SK-N-SH (cell line): Measurements from ENCODE around the gene CPNE2. TPM values are rescaled to one million over a fixed set of nuclear protein-coding genes. Genes with fewer than 3 reads are reported as not detected.

ENCODE experiments used
- CTCF ChIA-PET: fragments of 300-600, 350-600 bp; formaldehyde crosslinking; extraction: SDS; loops from one replicate; lab custom pipeline; 2021; lab: Yijun Ruan, JAX
- POLR2A ChIA-PET: fragments of 350-600 bp; sonication (Branson Sonifier 250); formaldehyde crosslinking; extraction: SDS; loops from one replicate; lab custom pipeline; 2020; ENCODE audit warnings: antibody characterized with exemption, inconsistent platforms; lab: Yijun Ruan, JAX
- DNase-seq: peaks from one replicate; pipeline ENCODE4 v3.0.0; 2012
- H2AFZ ChIP-seq: fragments of 200-600 bp; sonication (generic); 2 replicates; pipeline ENCODE4 v1.8.1; 2016; ENCODE audit warnings: antibody characterized with exemption, mild to moderate bottlenecking, low read depth
- H3F3A ChIP-seq: fragments of 200-600 bp; sonication (generic); replicated peaks from 2 replicates; pipeline ENCODE3; 2016; ENCODE audit warnings: antibody characterized with exemption, mild to moderate bottlenecking; ENCODE audit not compliant: insufficient read depth
- H3K27ac ChIP-seq, 2 experiments: fragments of 200-500 bp in 1 of 2; fragments of 200-600 bp in 1 of 2; sonication (Bioruptor generic) in 1 of 2; sonication (generic), shearing (Covaris generic) in 1 of 2; 2 replicates each; pipeline versions ENCODE4 v1.5.1 to v1.6.1; 2014 to 2016; ENCODE audit warnings: low read depth in 2 of 2, inconsistent platforms in 1 of 2, low read length in 1 of 2, mild to moderate bottlenecking in 1 of 2, mixed read lengths in 1 of 2
- H3K27me3 ChIP-seq: fragments of 200-600 bp; sonication (generic), shearing (Covaris generic); 2 replicates; pipeline ENCODE4 v1.6.1; 2016; ENCODE audit warnings: mixed run types; ENCODE audit not compliant: insufficient read depth
- H3K36me3 ChIP-seq, 2 experiments: fragments of 200-500 bp in 1 of 2; fragments of 200-600 bp in 1 of 2; sonication (Bioruptor generic) in 1 of 2; sonication (generic) in 1 of 2; replicated peaks in 1 of 2; 2 replicates each; pipeline versions ENCODE3 to v1.5.1; 2014 to 2016; ENCODE audit warnings: low read length in 1 of 2, mild to moderate bottlenecking in 1 of 2; ENCODE audit not compliant: insufficient read depth in 2 of 2, control insufficient read depth in 1 of 2
- H3K4me1 ChIP-seq, 2 experiments: fragments of 200-500 bp in 1 of 2; fragments of 200-600 bp in 1 of 2; sonication (Bioruptor generic) in 1 of 2; sonication (generic), shearing (Covaris generic) in 1 of 2; 2 replicates each; pipeline versions ENCODE4 v1.5.1 to v1.6.1; 2014 to 2016; ENCODE audit warnings: low read depth in 1 of 2, low read length in 1 of 2, mixed run types in 1 of 2; ENCODE audit not compliant: insufficient read depth in 2 of 2, control insufficient read depth in 1 of 2
- H3K4me2 ChIP-seq: fragments of 200-600 bp; sonication (generic), shearing (Covaris generic); 2 replicates; pipeline ENCODE4 v1.6.1; 2017; ENCODE audit warnings: mixed run types
- H3K4me3 ChIP-seq, 2 experiments: fragments of 200-500 bp in 1 of 2; fragments of 200-600 bp in 1 of 2; sonication (Bioruptor generic) in 1 of 2; sonication (generic), shearing (Covaris generic) in 1 of 2; 2 replicates each; pipeline versions ENCODE4 v1.5.1 to v1.8.1; 2014 to 2016; ENCODE audit warnings: low read depth in 2 of 2, inconsistent platforms in 1 of 2, low read length in 1 of 2, mild to moderate bottlenecking in 1 of 2, mixed read lengths in 1 of 2, moderate library complexity in 1 of 2
- H3K79me2 ChIP-seq: fragments of 200-600 bp; sonication (generic); 2 replicates; pipeline ENCODE4 v1.8.1; 2017; ENCODE audit warnings: mild to moderate bottlenecking; ENCODE audit not compliant: insufficient read depth
- H3K9ac ChIP-seq: fragments of 200-600 bp; sonication (generic); 2 replicates; pipeline ENCODE4 v1.6.1; 2017; ENCODE audit warnings: mixed run types
- H3K9me2 ChIP-seq: fragments of 200-600 bp; sonication (generic); 2 replicates; pipeline ENCODE4 v1.6.1; 2017; ENCODE audit warnings: mixed run types
- H3K9me3 ChIP-seq: fragments of 200-600 bp; sonication (generic); 2 replicates; pipeline ENCODE4 v1.6.1; 2017; ENCODE audit warnings: mixed run types, mild to moderate bottlenecking, moderate library complexity
- H4K20me1 ChIP-seq: fragments of 200-600 bp; sonication (generic); 2 replicates; pipeline ENCODE4 v1.6.1; 2017; ENCODE audit warnings: mild to moderate bottlenecking, mixed run types; ENCODE audit not compliant: insufficient read depth
- CTCF ChIP-seq: fragments of 200-600 bp; sonication (generic); IDR thresholded peaks from 2 replicates; pipeline ENCODE4 v1.6.1; 2017; ENCODE audit warnings: antibody characterized with exemption, mild to moderate bottlenecking, moderate library complexity
- ELF1 ChIP-seq: IDR thresholded peaks from 2 replicates; pipeline ENCODE4 v1.4.0; 2012
- EZH2phosphoT487 ChIP-seq: fragments of 200-600 bp; sonication (generic); IDR thresholded peaks from 2 replicates; pipeline ENCODE4 v1.6.1; 2017; ENCODE audit warnings: low read depth, mixed run types, mild to moderate bottlenecking, antibody characterized with exemption, moderate library complexity, borderline replicate concordance
- FOSL2 ChIP-seq: IDR thresholded peaks from 2 replicates; pipeline ENCODE4 v1.4.0; 2012; ENCODE audit warnings: low read depth, mild to moderate bottlenecking, moderate library complexity, borderline replicate concordance
- FOXM1 ChIP-seq: IDR thresholded peaks from 2 replicates; pipeline ENCODE4 v1.4.0; 2012; ENCODE audit warnings: low read depth, mild to moderate bottlenecking
- GABPA ChIP-seq: IDR thresholded peaks from 2 replicates; pipeline ENCODE4 v1.4.0; 2012; ENCODE audit warnings: low read depth, mild to moderate bottlenecking
- GATA2 ChIP-seq: sonication (generic); formaldehyde crosslinking; IDR thresholded peaks from 2 replicates; pipeline ENCODE4 v1.5.0; 2020; ENCODE audit warnings: mild to moderate bottlenecking, missing genetic modification reagents
- IRF3 ChIP-seq: fragments of 150-350 bp; IDR thresholded peaks from 2 replicates; pipeline ENCODE4 v1.6.1; 2016; ENCODE audit warnings: mild to moderate bottlenecking, low read depth, low read length
- JUND ChIP-seq: IDR thresholded peaks from 2 replicates; pipeline ENCODE4 v1.4.0; 2012
- MEF2A ChIP-seq: IDR thresholded peaks from 2 replicates; pipeline ENCODE4 v1.4.0; 2012; ENCODE audit warnings: low read depth, borderline replicate concordance
- MXI1 ChIP-seq: IDR thresholded peaks from 2 replicates; pipeline ENCODE4 v1.6.1; 2012; ENCODE audit warnings: mild to moderate bottlenecking, low read depth, low read length, improper control_type of control experiment
- POLR2AphosphoS5 ChIP-seq: IDR thresholded peaks from 2 replicates; pipeline ENCODE4 v1.6.1; 2012; ENCODE audit warnings: low read depth, low read length
- RXRA ChIP-seq: IDR thresholded peaks from 2 replicates; pipeline ENCODE4 v1.4.0; 2012; ENCODE audit warnings: low read depth, mild to moderate bottlenecking, borderline replicate concordance
- SIN3A ChIP-seq: IDR thresholded peaks from 2 replicates; pipeline ENCODE4 v1.6.1; 2012; ENCODE audit warnings: low read depth, mild to moderate bottlenecking, low read length, moderate library complexity, borderline replicate concordance
- TEAD4 ChIP-seq: IDR thresholded peaks from 2 replicates; pipeline ENCODE4 v1.4.0; 2012; ENCODE audit warnings: mild to moderate bottlenecking, borderline replicate concordance; ENCODE audit not compliant: insufficient read depth
- USF1 ChIP-seq: IDR thresholded peaks from 2 replicates; pipeline ENCODE4 v1.4.0; 2012; ENCODE audit warnings: low read depth, borderline replicate concordance
- USF2 ChIP-seq: fragments of 150-350 bp; IDR thresholded peaks from 2 replicates; pipeline ENCODE4 v1.6.1; 2017; ENCODE audit warnings: antibody characterized with exemption, low read length, low read depth, borderline replicate concordance
- ZBTB33 ChIP-seq: IDR thresholded peaks from 2 replicates; pipeline ENCODE4 v1.4.0; 2012; ENCODE audit warnings: low read depth, borderline replicate concordance
- WGBS: methylation state at CpG from one replicate; pipeline ENCODE4 v1.1.6; 2017; ENCODE audit warnings: low lambda C conversion rate; 5-methylcytosine and 5-hydroxymethylcytosine counted together
- polyA plus RNA-seq, 3 experiments: library from polyadenylated mRNA; depleted of rRNA; stranded (reverse); fragments of >200 nt; gene quantifications; 2 replicates each; pipeline ENCODE4 v1.2.3, GENCODE V29; 2012

The CPNE2 gene
- polyA plus RNA-seq, 1 of the 3 experiments (the other 2 are of a cell fraction) = 73.0 TPM

- H2AFZ ChIP-seq = no peak overlapping the region
- peaks cover 0 to 12% of the 10 kb centered on the region in 2 experiments; a peak in 1 of 4 replicates for H3K4me1 ChIP-seq
- H4K20me1 ChIP-seq = peaks cover 8% of the 10 kb centered on the region; the same call in 1 of the 2 replicates
- no peak overlapping the region for H3K9ac ChIP-seq
- no peaks in the 10 kb centered on the region for H3F3A ChIP-seq
- H3K27me3 ChIP-seq = no peaks in the 10 kb centered on the region
- no peaks in the 10 kb centered on the region for H3K36me3 ChIP-seq
- H3K4me3 ChIP-seq = no peak overlapping the region
- POLR2A ChIA-PET = interaction anchor here (4.1 kb wide), 1 partner anchor 11 kb away, joined by 15 read pairs; the partner anchor contains the start of gene CPNE2
- H3K4me2 ChIP-seq = no peak overlapping the region
- CTCF ChIA-PET = interaction anchor here (1.0 to 8.6 kb wide), 4 partner anchors 8 to 39 kb away, joined by 3 to 67 read pairs (median 6); partner anchors contain the start of gene CPNE2
- no peaks in the 10 kb centered on the region for H3K9me3 ChIP-seq
- no peaks in the 10 kb centered on the region for H3K9me2 ChIP-seq
- TF ChIP-seq USF1 (no peak), FOSL2 (no peak), FOXM1 (no peak), USF2 (no peak), ZBTB33 (no peak), MEF2A (no peak), POLR2AphosphoS5 (no peak), GATA2 (CRISPR knock-in tag) (no peak), CTCF (no peak), SIN3A (no peak), JUND (no peak), EZH2phosphoT487 (no peak), RXRA (no peak), TEAD4 (no peak), ELF1 (no peak), GABPA (no peak), IRF3 (no peak), MXI1 (no peak)
- WGBS = 96% methylated on average over 16 of the region's 16 CpGs
- H3K79me2 ChIP-seq = peaks cover 46% of the 10 kb centered on the region; the same call in 1 of the 2 replicates
- DNase-seq = no peak
- no peak overlapping the region for H3K27ac ChIP-seq
These were observed 10.8 kb downstream of the CPNE2 start for GRCh38 chr16:57102888-57103851.
